Activated T-helper 17 cell treated with anti-CD3 and anti-CD28 coated beads, Interleukin-2, amount 50 U/mL, for 72 hours (primary cell): ENCODE results near the gene ARMH4. TPM values are rescaled to one million over a fixed set of nuclear protein-coding genes. Genes with fewer than 3 reads are reported as not detected.

Experiments used
- ATAC-seq: fragments of 150-1000 bp; cut with Tn5 transposase; replicated peaks from 2 replicates; pipeline ENCODE4 v1.10.0; 2021; ENCODE audit warnings: mild to moderate bottlenecking, moderate library complexity
- H3K27ac Mint-ChIP-seq: one replicate; pipeline ENCODE4 v1.8.0; 2022; ENCODE audit warnings: mixed read lengths
- H3K27me3 Mint-ChIP-seq: one replicate; pipeline ENCODE4 v1.8.0; 2022; ENCODE audit warnings: mixed read lengths
- H3K36me3 Mint-ChIP-seq: one replicate; pipeline ENCODE4 v1.8.0; 2022; ENCODE audit warnings: low read depth, mild to moderate bottlenecking, mixed read lengths
- H3K4me1 Mint-ChIP-seq: one replicate; pipeline ENCODE4 v1.8.0; 2022; ENCODE audit warnings: mixed read lengths
- H3K4me3 Mint-ChIP-seq: one replicate; pipeline ENCODE4 v1.8.0; 2022; ENCODE audit warnings: mild to moderate bottlenecking, mixed read lengths
- H3K9me3 Mint-ChIP-seq: one replicate; pipeline ENCODE4 v1.8.0; 2022; ENCODE audit warnings: mixed read lengths
- total RNA-seq, 2 donors: library from RNA; stranded (reverse); gene quantifications; one replicate each; pipeline ENCODE4 v1.2.3, GENCODE V29; 2022

The ARMH4 gene
- total RNA-seq, 2 donors from 2014 or later: not detected

DNA sequence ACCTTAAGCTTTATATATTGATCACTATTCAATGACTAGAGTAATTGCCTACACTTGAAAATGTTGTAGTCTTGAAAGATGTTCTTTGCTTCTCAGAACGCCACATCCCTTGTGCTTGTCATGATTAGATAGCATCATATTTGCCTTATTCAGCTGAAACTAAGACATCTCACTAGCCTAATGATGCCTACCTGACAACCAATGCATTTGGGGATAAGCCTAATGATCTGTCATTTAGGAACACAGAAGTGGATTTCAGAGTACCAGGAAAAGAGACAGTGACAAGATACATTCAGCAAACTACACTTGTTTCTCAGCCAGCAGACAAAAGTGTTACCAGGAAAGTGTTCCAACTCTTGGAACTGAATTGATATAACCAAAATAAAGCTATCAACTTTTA lies 83.7 kb downstream of the ARMH4 start:
- H3K4me1 Mint-ChIP-seq: no peaks in the 10 kb centered on the region
- no peak overlapping the region for H3K27ac Mint-ChIP-seq
- H3K36me3 Mint-ChIP-seq: no peaks in the 10 kb centered on the region
- no peak for ATAC-seq
- no peak overlapping the region for H3K4me3 Mint-ChIP-seq
- no peaks in the 10 kb centered on the region for H3K9me3 Mint-ChIP-seq
- H3K27me3 Mint-ChIP-seq: no peaks in the 10 kb centered on the region

DNA sequence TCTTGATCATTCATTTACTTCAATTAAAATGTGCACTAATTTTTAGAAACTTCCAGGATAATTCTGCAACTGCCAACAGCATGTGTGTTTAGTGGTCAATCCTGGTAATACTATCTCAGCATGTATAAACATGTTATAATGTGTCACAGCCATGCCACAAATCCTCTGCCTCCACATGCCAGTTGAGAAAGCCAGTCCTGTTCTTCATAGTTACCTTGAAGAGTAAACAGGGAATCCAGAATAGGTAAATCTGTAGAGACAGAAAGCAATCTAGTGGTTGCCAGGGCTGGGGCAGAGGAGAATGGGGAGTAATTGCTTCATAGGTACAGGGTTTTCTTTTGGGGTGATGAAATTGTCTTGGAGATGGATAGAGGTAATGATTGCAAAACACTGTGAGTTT lies 85.9 kb downstream of the ARMH4 start:
- no peak overlapping the region for H3K27ac Mint-ChIP-seq
- H3K4me3 Mint-ChIP-seq: no peak overlapping the region
- peaks cover 7% of the 10 kb centered on the region for H3K27me3 Mint-ChIP-seq
- no peak for ATAC-seq
- H3K36me3 Mint-ChIP-seq: no peaks in the 10 kb centered on the region
- H3K4me1 Mint-ChIP-seq: no peaks in the 10 kb centered on the region
- no peaks in the 10 kb centered on the region for H3K9me3 Mint-ChIP-seq

DNA sequence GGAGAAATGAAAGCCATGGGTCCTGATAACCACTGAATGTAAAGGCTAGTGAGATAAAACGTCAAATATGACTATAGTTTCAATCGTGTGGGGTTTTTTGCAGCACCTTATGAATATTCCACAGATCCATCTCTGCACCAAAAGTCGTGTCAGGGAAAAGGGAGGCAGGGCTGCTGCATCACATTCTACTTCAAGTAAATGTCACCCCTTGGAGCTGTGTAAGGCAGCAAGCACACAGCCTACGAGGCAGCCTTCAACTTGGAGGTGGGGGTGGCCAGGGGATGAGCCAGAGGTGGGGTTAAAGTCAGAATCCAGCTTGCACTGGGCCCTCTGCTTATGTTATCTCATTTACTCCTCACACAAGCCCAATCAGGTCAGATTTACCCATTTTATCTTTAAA lies 90.4 kb downstream of the ARMH4 start:
- Mint-ChIP-seq H3K4me1 (no peaks in the 10 kb centered on the region), H3K9me3 (no peaks in the 10 kb centered on the region), H3K27me3 (peaks cover 16% of the 10 kb centered on the region), H3K27ac (no peak overlapping the region), H3K4me3 (no peak overlapping the region), H3K36me3 (no peaks in the 10 kb centered on the region)
- ATAC-seq: no peak

DNA sequence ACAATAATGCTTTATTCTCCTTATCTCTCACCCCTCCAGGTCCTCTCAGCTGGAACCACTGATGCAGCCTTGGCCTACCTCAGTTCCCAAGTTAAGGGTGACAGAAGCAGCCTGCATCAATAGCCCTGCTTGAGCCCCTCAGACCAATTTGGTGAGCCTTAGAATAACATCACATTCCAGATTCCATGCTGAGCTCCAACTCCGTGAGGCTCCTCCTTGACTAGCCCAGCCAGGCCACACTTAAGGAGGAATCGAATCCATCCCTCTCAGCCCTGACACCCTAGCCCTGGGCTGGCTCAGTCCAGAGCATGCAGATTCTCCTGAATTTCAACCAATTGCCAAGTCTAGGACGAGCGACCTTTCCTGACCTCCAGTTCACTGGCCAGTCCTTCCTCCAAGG lies 91.1 kb downstream of the ARMH4 start:
- no peaks in the 10 kb centered on the region for H3K9me3 Mint-ChIP-seq
- no peaks in the 10 kb centered on the region for H3K4me1 Mint-ChIP-seq
- no peaks in the 10 kb centered on the region for H3K36me3 Mint-ChIP-seq
- no peak overlapping the region for H3K4me3 Mint-ChIP-seq
- ATAC-seq: no peak
- H3K27ac Mint-ChIP-seq: no peak overlapping the region
- peaks cover 19% of the 10 kb centered on the region for H3K27me3 Mint-ChIP-seq

DNA sequence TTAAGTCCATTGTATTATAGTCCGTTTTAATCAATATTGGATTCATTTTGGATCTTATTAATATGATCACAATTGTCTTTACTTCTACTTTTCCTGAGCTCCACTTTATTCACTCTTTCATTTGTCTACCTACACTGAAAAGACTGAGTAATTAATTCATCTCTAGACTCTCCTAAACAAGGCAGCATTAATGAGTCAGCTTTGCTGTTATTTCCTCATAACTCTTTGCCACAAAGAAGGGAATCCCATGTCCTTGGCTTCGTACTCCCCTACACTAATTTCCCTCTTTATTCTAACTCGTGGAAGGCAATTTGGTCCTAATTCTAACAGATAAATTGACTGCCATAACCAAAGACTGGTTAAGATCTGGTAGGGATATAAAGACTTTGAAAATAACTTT lies 91.9 kb downstream of the ARMH4 start:
- Mint-ChIP-seq H3K27ac (no peak overlapping the region), H3K36me3 (no peaks in the 10 kb centered on the region), H3K27me3 (peaks cover 19% of the 10 kb centered on the region), H3K4me1 (no peaks in the 10 kb centered on the region), H3K4me3 (no peak overlapping the region), H3K9me3 (no peaks in the 10 kb centered on the region)
- ATAC-seq: no peak

DNA sequence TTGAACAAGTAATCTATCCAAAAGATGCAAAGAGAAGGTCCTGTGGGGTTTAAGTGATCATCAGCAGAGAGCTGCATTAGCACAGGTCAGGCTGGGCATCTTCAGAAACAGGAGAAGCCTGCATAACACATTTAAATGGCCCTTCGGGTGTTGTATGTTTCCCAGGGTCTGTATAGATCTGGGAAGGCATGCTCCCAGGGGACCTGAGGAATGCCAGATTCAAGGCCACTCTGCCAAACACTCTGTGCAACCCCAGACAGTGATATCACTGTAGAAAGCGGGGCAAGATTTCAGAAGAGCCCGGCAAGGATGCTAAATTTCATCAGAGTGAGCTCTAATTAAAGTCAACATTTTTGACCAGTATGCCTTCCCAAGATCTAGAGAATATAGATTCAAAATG lies 92.9 kb downstream of the ARMH4 start:
- H3K27me3 Mint-ChIP-seq: peaks cover 19% of the 10 kb centered on the region
- H3K36me3 Mint-ChIP-seq: no peaks in the 10 kb centered on the region
- no peak overlapping the region for H3K4me3 Mint-ChIP-seq
- no peaks in the 10 kb centered on the region for H3K4me1 Mint-ChIP-seq
- H3K9me3 Mint-ChIP-seq: no peaks in the 10 kb centered on the region
- no peak overlapping the region for H3K27ac Mint-ChIP-seq
- ATAC-seq: no peak

DNA sequence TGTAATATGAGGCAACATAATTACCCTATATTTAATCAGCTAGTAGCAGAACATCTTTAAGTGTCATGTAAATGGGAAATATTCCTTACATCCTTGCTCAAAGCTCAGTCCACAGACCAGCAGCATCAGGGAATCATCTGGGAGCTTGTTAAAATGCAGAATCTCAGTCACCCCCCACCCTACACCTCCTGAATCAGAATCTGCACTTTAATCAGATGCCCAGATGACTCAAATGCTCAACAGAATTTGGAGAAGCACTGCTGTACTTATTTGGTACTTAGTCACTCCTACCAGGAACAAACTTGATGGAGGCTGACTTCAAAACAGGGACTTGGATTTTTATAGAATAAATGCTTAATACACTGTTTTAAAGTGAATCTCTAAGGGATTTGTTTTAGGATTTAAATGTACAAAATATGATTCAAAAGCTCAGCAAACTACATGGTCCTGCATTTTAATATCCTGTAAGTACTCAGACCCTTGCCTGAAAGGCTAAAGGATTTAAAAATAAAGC lies 96.5 kb downstream of the ARMH4 start:
- Mint-ChIP-seq H3K4me1 (no peaks in the 10 kb centered on the region), H3K4me3 (no peak overlapping the region), H3K27ac (no peak overlapping the region), H3K36me3 (no peaks in the 10 kb centered on the region), H3K27me3 (peaks cover 19% of the 10 kb centered on the region), H3K9me3 (no peaks in the 10 kb centered on the region)
- no peak for ATAC-seq

DNA sequence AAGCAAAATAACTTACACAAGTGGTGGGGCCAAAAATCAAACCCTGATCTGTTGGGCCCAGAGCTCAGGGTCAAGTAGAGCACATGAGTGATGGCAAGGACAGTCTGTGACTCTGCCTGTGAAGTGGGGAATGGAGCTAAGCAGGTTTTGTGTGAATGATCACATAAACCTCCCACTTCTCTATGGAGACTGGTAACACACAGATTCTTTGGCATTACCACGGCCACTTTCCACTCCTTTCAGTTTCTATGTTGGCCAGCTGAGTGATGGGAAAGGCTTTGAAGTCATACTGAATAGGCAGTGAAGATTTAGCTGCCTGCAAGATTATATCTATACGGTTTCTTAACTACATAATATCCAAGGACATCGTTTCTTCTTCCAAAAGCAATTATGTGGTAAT lies 97.9 kb downstream of the ARMH4 start:
- no peaks in the 10 kb centered on the region for H3K36me3 Mint-ChIP-seq
- no peak for ATAC-seq

DNA sequence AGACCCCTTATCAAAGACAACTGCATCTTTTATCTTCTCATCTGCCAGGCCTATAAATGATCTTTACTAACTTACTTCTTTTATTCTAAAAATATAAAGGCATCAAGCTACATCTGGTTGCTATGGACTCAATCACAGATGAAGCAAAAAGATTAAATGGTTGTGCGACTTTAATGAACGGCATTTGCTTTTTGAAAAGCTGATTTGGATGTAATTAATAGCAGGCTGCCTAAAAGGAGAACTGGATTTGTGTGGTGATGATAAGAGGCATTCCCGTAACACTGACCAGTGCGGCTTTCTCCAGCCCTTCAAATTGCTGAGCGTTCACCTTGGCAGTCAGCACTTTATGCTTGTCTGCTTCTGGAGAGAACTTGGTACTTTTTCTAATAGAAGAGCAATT lies 103.8 kb downstream of the ARMH4 start:
- no peak for ATAC-seq
- H3K4me3 Mint-ChIP-seq: no peak overlapping the region
- peaks cover 16% of the 10 kb centered on the region for H3K27me3 Mint-ChIP-seq
- H3K9me3 Mint-ChIP-seq: peaks cover 5% of the 10 kb centered on the region
- no peak overlapping the region for H3K27ac Mint-ChIP-seq
- H3K36me3 Mint-ChIP-seq: no peaks in the 10 kb centered on the region
- no peaks in the 10 kb centered on the region for H3K4me1 Mint-ChIP-seq

More for the DNA sequence above, 97.9 kb downstream of the ARMH4 start:
- Mint-ChIP-seq H3K4me3 (no peak overlapping the region), H3K27ac (no peak overlapping the region), H3K9me3 (no peaks in the 10 kb centered on the region), H3K27me3 (peaks cover 17% of the 10 kb centered on the region), H3K4me1 (no peaks in the 10 kb centered on the region)

DNA sequence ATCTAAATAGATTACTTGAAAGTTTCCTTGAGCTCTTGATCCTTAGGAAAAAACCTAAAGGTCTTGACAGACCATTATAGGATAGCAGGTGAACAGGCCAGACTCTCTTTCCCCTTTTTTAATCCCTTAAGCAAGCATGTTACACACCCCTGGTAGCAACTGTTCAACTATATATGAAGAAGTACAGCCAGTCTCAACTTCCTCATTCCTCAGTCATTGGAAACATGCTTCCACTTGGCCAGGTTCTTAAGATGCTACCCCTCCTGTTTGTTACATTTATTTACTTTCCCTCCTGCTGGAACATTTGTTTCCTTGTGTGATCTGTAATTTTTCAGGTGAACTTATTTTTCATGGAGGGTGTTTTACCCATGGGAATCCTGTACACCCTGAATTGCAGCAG lies 124.1 kb downstream of the ARMH4 start:
- Mint-ChIP-seq H3K9me3 (no peaks in the 10 kb centered on the region), H3K36me3 (no peaks in the 10 kb centered on the region), H3K4me3 (no peak overlapping the region), H3K27ac (no peak overlapping the region), H3K27me3 (peaks cover 3% of the 10 kb centered on the region), H3K4me1 (no peaks in the 10 kb centered on the region)
- no peak for ATAC-seq

DNA sequence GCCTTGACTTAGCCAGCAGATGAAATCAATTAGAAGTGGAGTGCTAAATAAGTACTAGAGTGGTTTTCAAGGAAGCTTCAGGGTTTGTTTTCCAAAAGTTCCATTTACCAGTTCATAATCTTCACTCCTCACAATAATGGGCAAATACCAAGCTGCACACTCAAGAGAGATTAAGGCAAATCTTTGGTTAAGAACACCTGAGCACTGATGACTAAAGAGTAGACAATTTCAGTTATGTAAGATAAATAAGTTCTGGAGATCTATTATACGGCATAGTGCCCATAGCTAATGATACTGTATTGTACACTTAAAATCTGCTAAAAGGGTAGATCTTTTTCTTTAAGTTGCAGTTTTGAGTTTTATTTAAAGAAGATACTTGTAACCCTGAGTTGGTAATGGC lies 125.0 kb downstream of the ARMH4 start:
- Mint-ChIP-seq H3K4me1 (no peaks in the 10 kb centered on the region), H3K9me3 (no peaks in the 10 kb centered on the region), H3K36me3 (no peaks in the 10 kb centered on the region), H3K27me3 (peaks cover 3% of the 10 kb centered on the region), H3K4me3 (no peak overlapping the region), H3K27ac (no peak overlapping the region)
- no peak for ATAC-seq

DNA sequence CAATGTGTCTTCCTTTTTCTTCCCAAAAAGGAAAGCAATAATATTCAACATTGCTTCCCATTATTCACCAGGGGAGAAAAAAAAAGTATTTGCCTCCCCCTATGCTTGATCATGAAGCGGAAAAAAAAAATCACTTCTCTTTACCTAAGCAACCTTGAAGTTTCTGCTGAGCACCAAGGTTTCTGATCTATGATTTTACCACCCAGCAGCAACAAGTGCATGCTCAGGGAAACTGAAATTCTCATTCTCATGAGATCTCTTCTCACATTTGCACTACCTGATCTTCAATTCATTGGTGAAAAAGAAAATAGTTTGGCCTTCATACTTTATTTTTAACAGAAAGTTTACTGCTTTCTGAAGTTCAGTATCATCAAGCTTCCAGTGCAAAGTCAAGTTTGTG lies 125.8 kb downstream of the ARMH4 start:
- Mint-ChIP-seq H3K4me1 (no peaks in the 10 kb centered on the region), H3K4me3 (no peak overlapping the region), H3K27ac (no peak overlapping the region), H3K27me3 (peaks cover 3% of the 10 kb centered on the region), H3K36me3 (no peaks in the 10 kb centered on the region), H3K9me3 (no peaks in the 10 kb centered on the region)
- no peak for ATAC-seq

DNA sequence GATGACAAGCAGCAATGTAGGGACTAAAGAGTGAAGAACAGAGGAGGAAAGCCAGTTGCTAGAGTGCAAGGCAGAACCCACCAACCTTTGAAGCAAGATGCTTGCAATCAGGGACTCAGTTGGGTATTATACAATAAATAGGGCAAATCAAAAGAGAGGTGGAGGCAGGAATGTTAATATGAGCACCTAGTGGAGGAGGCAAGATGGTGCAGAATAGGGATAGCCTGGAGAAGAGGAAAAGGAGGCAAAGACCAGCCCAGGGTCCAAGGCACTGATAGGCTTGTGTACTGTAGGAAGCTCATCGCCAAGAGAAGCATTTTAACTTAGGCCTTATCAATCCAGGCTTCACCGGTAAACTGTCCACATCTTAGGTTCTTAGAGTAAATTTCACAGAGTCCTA lies 137.2 kb downstream of the ARMH4 start:
- no peak for ATAC-seq
- Mint-ChIP-seq H3K27me3 (peaks cover 7% of the 10 kb centered on the region), H3K9me3 (no peaks in the 10 kb centered on the region), H3K4me1 (no peaks in the 10 kb centered on the region), H3K4me3 (no peak overlapping the region), H3K27ac (no peak overlapping the region), H3K36me3 (no peaks in the 10 kb centered on the region)

DNA sequence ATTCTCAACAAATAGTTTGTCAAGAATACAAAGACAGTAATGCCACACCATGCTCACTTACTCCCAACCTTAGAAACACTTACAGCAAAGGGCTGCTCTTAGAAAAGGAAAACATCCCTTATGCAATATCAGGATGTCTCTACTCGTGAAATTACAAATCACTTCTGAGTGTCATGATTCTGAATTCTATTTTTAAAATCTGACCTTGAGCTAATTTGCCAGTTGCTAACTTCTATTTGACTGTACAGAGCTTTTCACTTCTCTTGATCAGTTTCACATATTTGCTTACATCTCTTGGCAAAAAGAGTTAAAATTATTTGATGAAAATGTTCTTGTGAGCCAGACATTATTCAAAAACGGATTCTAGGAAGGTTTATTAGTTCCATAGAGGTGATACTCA lies 149.4 kb downstream of the ARMH4 start:
- peaks cover 4% of the 10 kb centered on the region for H3K9me3 Mint-ChIP-seq
- no peaks in the 10 kb centered on the region for H3K36me3 Mint-ChIP-seq
- no peaks in the 10 kb centered on the region for H3K4me1 Mint-ChIP-seq
- H3K27ac Mint-ChIP-seq: no peak overlapping the region
- no peak overlapping the region for H3K4me3 Mint-ChIP-seq
- peaks cover 23% of the 10 kb centered on the region for H3K27me3 Mint-ChIP-seq
- no peak for ATAC-seq

DNA sequence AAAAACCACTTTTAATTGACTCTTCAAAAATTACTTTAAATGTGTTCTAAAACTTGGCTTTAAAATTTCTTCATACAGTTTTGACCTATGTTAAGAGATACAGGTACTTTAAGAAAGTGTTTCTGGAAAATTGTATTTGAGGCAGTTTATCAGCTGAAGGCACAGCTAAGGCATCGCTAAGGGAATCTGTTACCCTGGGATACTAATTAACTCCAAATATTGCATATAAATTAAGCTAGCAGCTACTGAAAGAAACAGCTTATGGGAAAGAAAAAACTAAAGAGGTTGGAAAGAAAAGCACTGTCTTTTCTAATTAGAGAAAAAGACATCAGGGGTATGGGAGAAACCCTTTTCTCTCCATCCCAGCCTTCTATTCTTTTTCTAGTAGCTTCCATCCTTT lies 152.0 kb downstream of the ARMH4 start:
- no peaks in the 10 kb centered on the region for H3K9me3 Mint-ChIP-seq
- no peaks in the 10 kb centered on the region for H3K36me3 Mint-ChIP-seq
- no peak for ATAC-seq
- H3K4me1 Mint-ChIP-seq: no peaks in the 10 kb centered on the region
- no peak overlapping the region for H3K4me3 Mint-ChIP-seq
- no peak overlapping the region for H3K27ac Mint-ChIP-seq
- H3K27me3 Mint-ChIP-seq: peaks cover 18% of the 10 kb centered on the region

DNA sequence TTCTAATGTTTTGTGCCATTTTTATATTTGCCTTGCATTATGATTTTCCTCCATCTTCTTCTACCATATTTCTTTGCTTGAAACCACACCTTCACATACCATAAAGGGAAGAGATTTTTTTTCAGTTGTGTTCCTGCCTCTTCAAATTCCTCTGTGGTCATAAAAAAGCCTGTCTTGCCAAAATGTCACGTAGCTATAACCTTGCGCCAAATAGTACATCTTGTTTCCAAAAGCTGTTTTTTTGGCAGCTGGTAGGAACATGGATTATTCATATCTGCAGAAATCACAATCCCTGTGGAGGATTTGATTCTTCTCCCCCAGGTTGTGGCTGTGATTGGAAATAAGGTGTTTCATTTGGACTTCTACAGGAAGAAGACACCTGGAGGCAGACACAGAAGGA lies 152.5 kb downstream of the ARMH4 start:
- no peak overlapping the region for H3K4me3 Mint-ChIP-seq
- H3K27ac Mint-ChIP-seq: no peak overlapping the region
- no peaks in the 10 kb centered on the region for H3K36me3 Mint-ChIP-seq
- peaks cover 18% of the 10 kb centered on the region for H3K27me3 Mint-ChIP-seq
- no peaks in the 10 kb centered on the region for H3K4me1 Mint-ChIP-seq
- H3K9me3 Mint-ChIP-seq: no peaks in the 10 kb centered on the region
- no peak for ATAC-seq
